Prostate gland (tissue), 2 donors: ENCODE measurements around the gene ACOT2. TPM values are rescaled to one million over a fixed set of nuclear protein-coding genes. Genes with fewer than 3 reads are reported as not detected.
"Not testable (repeated sequence)": the region's sequence is repeated elsewhere in the genome, so short reads cannot be mapped to it uniquely, and the experiment has no call there.

ENCODE experiments used
- DNase-seq: peaks from one replicate; pipeline ENCODE4 v3.0.0-alpha.2; 2019; ENCODE audit warnings: low spot score
- H3K27ac ChIP-seq, 2 donors: fragments of 200-600 bp; sonication (generic); 2 replicates each; pipeline ENCODE4 v1.5.1; 2017 to 2019
- H3K27me3 ChIP-seq: fragments of 200-600 bp; sonication (generic); replicated peaks from 2 replicates; pipeline ENCODE4 v1.5.1; 2019; ENCODE audit not compliant: insufficient read depth
- H3K36me3 ChIP-seq, 2 donors: fragments of 200-600 bp; sonication (generic); 1 replicate in 1 of 2; 2 replicates in 1 of 2; pipeline versions ENCODE4 v1.5.1 to v1.8.1; 2017 to 2019
- H3K4me1 ChIP-seq: fragments of 200-600 bp; sonication (generic); replicated peaks from 2 replicates; pipeline ENCODE4 v1.5.1; 2019
- H3K4me3 ChIP-seq, 2 donors: fragments of 200-600 bp; sonication (generic); 2 replicates each; pipeline ENCODE4 v1.5.1; 2017 to 2019
- H3K9me3 ChIP-seq: fragments of 200-600 bp; sonication (generic); 2 replicates; pipeline ENCODE4 v1.5.1; 2017
- POLR2A ChIP-seq: fragments of 450-650 bp; IDR thresholded peaks from one replicate; pipeline ENCODE4 v1.6.1; 2016; ENCODE audit warnings: antibody characterized with exemption, mild to moderate bottlenecking
- POLR2AphosphoS5 ChIP-seq: sonication (generic); formaldehyde crosslinking; IDR thresholded peaks from one replicate; pipeline ENCODE4 v1.6.1; 2017; ENCODE audit warnings: antibody characterized with exemption
- WGBS: methylation state at CpG from one replicate; pipeline ENCODE4 v1.1.5; 2018; 5-methylcytosine and 5-hydroxymethylcytosine counted together
- intact Hi-C: fragments of 100-400 bp; cut with DNase I; formaldehyde crosslinking; loops from one replicate; pipeline ENCODE4 v1.14.2; 2022
- total RNA-seq, 2 donors: library from RNA; depleted of rRNA; stranded (reverse); fragments of >200 nt; gene quantifications; one replicate each; pipeline ENCODE4 v1.1.0, GENCODE V29; 2016
- TF ChIP-seq, protein P1 (sequence below), 4 experiments: fragments of 200-600 bp in 2 of 4; fragments of 450-650 bp in 2 of 4; sonication (generic) in 2 of 4; IDR thresholded peaks; 1 replicate in 3 of 4; 2 replicates in 1 of 4; pipeline ENCODE4 v1.5.1; 2016 to 2019; ENCODE audit warnings: antibody characterized with exemption in 4 of 4, mild to moderate bottlenecking in 2 of 4, moderate library complexity in 2 of 4

The ACOT2 gene
- 10 to 100 TPM; 37.4 to 39.0 TPM for total RNA-seq

GRCh38 chr14:73569185-73569958, at the start of gene ACOT2:
Gene ACOT2 (plus strand): TSS chr14:73569213. CDS start chr14:73569241, 28 bp downstream.
- H3K9me3 ChIP-seq, H3K36me3 ChIP-seq, H3K27me3 ChIP-seq, H3K4me1 ChIP-seq: not testable (repeated sequence)
- intact Hi-C loops: loop anchor here (5.0 to 10.0 kb wide), 3 partner anchors 43 to 155 kb away; partner anchors contain the start of gene ACOT6
- peak; percentile 55 for DNase-seq
- Histone ChIP-seq H3K27ac (peak within 1 kb of the TSS; percentile 74 to 87), H3K4me3 (peak within 1 kb of the TSS; percentile 39 to 54)
- WGBS: 0% methylated on average over 12 of the region's 83 CpGs
- TF ChIP-seq, protein P1, sequence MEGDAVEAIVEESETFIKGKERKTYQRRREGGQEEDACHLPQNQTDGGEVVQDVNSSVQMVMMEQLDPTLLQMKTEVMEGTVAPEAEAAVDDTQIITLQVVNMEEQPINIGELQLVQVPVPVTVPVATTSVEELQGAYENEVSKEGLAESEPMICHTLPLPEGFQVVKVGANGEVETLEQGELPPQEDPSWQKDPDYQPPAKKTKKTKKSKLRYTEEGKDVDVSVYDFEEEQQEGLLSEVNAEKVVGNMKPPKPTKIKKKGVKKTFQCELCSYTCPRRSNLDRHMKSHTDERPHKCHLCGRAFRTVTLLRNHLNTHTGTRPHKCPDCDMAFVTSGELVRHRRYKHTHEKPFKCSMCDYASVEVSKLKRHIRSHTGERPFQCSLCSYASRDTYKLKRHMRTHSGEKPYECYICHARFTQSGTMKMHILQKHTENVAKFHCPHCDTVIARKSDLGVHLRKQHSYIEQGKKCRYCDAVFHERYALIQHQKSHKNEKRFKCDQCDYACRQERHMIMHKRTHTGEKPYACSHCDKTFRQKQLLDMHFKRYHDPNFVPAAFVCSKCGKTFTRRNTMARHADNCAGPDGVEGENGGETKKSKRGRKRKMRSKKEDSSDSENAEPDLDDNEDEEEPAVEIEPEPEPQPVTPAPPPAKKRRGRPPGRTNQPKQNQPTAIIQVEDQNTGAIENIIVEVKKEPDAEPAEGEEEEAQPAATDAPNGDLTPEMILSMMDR (IDR thresholded peaks at IDR 0.05): peak in 2 of 4 experiments; percentile 7 to 44
- peak; percentile 22 for TF ChIP-seq POLR2AphosphoS5

DNA sequence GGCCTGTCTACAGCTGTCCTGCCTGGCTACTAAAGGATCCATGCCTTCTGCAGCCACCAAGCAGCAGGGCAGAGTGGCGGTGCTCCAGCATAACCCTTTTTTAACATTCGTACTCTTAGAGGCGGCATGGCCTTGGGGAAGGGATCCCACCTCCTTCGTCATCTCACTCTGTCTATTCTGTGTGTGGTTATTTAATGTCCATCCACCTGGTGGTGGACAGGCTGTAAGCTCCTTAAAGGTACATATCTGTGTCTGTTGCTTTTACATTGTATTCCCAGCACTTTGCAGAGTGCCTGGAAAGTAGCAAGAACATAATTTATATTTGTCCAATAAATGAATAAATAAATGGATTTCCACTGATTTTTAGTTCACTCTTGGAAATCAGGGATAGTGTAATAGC, 47.8 kb upstream of the ACOT2 start:
- DNase-seq: no peak
- H3K4me1 ChIP-seq: no peaks in the 10 kb centered on the region
- 94% methylated on average over 4 of the region's 4 CpGs for WGBS
- no peaks in the 10 kb centered on the region for H3K9me3 ChIP-seq
- TF ChIP-seq POLR2AphosphoS5 (no peak), POLR2A (no peak)
- TF ChIP-seq, protein P1 (IDR thresholded peaks at IDR 0.05): no peak
- no peak overlapping the region for H3K27ac ChIP-seq
- intact Hi-C loops: no loop called here
- H3K27me3 ChIP-seq: no peaks in the 10 kb centered on the region
- H3K36me3 ChIP-seq: no peaks in the 10 kb centered on the region
- H3K4me3 ChIP-seq: no peak overlapping the region

GRCh38 chr14:73524493-73524892, 44.5 kb upstream of the ACOT2 start:
- Histone ChIP-seq H3K27me3 (no peaks in the 10 kb centered on the region), H3K4me3 (no peak overlapping the region), H3K4me1 (no peaks in the 10 kb centered on the region), H3K36me3 (no peaks in the 10 kb centered on the region), H3K9me3 (no peaks in the 10 kb centered on the region), H3K27ac (no peak overlapping the region)
- WGBS: 72% methylated on average over 4 of the region's 4 CpGs
- intact Hi-C loops: no loop called here
- no peak for DNase-seq
- TF ChIP-seq POLR2AphosphoS5 (no peak), POLR2A (no peak)
- TF ChIP-seq, protein P1 (IDR thresholded peaks at IDR 0.05): no peak

DNA sequence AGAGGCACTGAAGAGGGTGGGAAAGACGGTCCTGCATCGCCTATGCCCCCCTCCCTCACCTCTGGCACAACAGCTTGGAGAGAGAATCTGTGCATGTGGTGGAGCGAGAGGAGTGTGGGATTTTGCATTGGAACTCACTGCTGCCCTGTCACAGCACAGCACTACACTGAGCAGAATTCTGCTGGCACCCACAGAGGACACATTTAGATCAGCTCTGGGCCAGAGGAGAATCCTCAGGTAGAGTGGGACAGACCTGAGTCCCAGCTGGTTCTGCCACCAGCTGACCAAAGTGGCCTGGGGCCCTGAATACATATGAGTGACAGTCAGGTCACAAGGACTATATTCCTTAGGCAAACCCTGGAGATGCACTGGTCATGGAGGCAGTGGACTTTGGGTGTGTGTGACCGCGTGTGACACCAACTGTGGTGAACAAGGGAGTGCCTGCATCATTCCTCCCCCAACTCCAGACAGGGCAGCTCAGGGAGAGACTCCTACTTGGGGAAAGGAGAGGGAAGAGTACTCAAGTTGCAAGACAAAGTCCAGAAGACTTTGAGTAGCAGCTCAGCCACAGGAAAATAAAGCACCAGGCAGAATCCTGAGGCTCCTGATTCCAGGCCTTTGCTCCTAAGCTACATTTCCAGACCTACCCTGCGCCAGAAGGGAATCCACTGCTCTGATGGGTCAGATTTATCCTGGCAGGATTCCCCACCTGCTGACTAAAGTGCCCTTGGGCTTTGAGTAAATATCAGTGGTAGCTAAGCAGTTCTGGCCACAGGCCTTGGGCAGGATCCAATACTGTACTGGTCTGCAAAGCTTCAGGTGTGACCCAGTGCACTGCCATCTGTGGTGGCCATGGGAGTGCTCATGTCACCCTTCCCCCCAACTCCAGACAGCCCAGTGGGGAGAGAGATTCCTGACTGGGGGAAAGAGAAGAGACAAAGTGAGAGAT, 42.7 kb upstream of the ACOT2 start:
- Histone ChIP-seq H3K4me1 (no peaks in the 10 kb centered on the region), H3K27me3 (no peaks in the 10 kb centered on the region), H3K9me3 (no peaks in the 10 kb centered on the region), H3K4me3 (no peak overlapping the region), H3K36me3 (no peaks in the 10 kb centered on the region), H3K27ac (no peak overlapping the region)
- WGBS: 84% methylated on average over 6 of the region's 6 CpGs
- TF ChIP-seq, protein P1 (IDR thresholded peaks at IDR 0.05): no peak
- TF ChIP-seq POLR2AphosphoS5 (no peak), POLR2A (no peak)
- intact Hi-C loops: no loop called here
- no peak for DNase-seq

GRCh38 chr14:73529356-73529755, 39.7 kb upstream of the ACOT2 start:
- H3K9me3 ChIP-seq, DNase-seq, H3K4me1 ChIP-seq, H3K27ac ChIP-seq, H3K4me3 ChIP-seq, intact Hi-C loops, H3K27me3 ChIP-seq, H3K36me3 ChIP-seq: not testable (repeated sequence)
- WGBS: 88% methylated on average over 2 of the region's 2 CpGs

- WGBS: 40% methylated on average over 3 of the region's 3 CpGs
- H3K4me1 ChIP-seq, H3K36me3 ChIP-seq, H3K9me3 ChIP-seq, DNase-seq, intact Hi-C loops, H3K4me3 ChIP-seq, H3K27me3 ChIP-seq, H3K27ac ChIP-seq: not testable (repeated sequence)
These were observed 37.0 kb upstream of the ACOT2 start for GRCh38 chr14:73531971-73532370.

GRCh38 chr14:73537244-73538045, 31.6 kb upstream of the ACOT2 start:
- Histone ChIP-seq H3K4me3 (peak overlapping the region; percentile 27 to 37), H3K27ac (peak overlapping the region; percentile 74 to 79)
- intact Hi-C loops, H3K9me3 ChIP-seq, H3K36me3 ChIP-seq, H3K27me3 ChIP-seq, H3K4me1 ChIP-seq: not testable (repeated sequence)
- peak; percentile 28 for DNase-seq
- WGBS: 0% methylated on average over 10 of the region's 84 CpGs
